ENCODE results near the gene NACAD. TPM values are rescaled to one million over a fixed set of nuclear protein-coding genes. Genes with fewer than 3 reads are reported as not detected.

The NACAD gene
- total RNA-seq, 4 donors from 2014 or later = 1.5 to 13.6 (median 5.0) TPM; not detected in 1

DNA sequence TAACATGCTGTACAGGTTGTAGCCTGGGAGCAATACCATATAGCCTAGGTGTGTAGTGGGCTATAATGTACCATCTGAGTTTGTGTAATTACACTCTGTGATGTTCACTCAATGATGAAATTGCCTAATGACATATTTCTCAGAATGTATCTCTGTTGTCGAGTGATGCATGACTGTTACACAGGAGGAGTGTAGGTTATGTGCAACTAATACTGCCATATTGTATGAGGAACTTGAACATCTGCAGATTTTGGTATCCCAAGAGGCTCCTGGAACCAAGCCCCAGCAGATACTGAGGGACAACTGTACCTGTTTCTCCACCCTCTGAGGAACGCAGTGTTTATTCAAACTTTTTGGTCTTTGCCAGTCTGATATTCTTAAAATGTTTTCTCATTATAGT is 38.6 kb downstream of the NACAD start:
- no peak for TF ChIP-seq POLR2A (IDR thresholded peaks at IDR 0.05)
- TF ChIP-seq, protein P1, sequence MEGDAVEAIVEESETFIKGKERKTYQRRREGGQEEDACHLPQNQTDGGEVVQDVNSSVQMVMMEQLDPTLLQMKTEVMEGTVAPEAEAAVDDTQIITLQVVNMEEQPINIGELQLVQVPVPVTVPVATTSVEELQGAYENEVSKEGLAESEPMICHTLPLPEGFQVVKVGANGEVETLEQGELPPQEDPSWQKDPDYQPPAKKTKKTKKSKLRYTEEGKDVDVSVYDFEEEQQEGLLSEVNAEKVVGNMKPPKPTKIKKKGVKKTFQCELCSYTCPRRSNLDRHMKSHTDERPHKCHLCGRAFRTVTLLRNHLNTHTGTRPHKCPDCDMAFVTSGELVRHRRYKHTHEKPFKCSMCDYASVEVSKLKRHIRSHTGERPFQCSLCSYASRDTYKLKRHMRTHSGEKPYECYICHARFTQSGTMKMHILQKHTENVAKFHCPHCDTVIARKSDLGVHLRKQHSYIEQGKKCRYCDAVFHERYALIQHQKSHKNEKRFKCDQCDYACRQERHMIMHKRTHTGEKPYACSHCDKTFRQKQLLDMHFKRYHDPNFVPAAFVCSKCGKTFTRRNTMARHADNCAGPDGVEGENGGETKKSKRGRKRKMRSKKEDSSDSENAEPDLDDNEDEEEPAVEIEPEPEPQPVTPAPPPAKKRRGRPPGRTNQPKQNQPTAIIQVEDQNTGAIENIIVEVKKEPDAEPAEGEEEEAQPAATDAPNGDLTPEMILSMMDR (IDR thresholded peaks at IDR 0.05) = no peak
- Histone ChIP-seq H3K27me3 (no peaks in the 10 kb centered on the region), H3K4me3 (no peak overlapping the region), H3K36me3 (peaks cover 0 to 24% (median 0%) of the 10 kb centered on the region in 3 donors), H3K9me3 (no peaks in the 10 kb centered on the region), H3K27ac (no peak overlapping the region), H3K4me1 (no peaks in the 10 kb centered on the region)
- DNase-seq = no peak

DNA sequence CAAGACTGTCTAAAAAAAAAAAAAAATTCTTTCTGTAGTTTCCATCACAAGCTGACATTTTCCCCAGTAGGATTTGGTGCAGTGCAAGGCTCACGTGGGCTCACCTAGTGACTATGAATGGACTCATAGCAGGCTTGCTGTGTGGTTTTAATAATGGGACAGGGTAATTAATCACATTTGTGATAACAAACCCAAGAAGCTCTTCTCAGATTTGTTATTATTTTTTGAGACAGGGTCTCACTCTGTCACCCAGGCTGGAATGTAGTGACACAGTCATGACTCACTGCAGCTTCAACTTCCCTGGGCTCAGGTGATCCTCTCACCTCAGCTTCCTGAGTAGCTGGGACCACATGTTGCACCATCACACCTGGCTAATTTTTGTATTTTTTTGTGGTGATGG is 40.0 kb downstream of the NACAD start:
- H3K36me3 ChIP-seq = peaks cover 0 to 29% (median 0%) of the 10 kb centered on the region in 3 donors

DNA sequence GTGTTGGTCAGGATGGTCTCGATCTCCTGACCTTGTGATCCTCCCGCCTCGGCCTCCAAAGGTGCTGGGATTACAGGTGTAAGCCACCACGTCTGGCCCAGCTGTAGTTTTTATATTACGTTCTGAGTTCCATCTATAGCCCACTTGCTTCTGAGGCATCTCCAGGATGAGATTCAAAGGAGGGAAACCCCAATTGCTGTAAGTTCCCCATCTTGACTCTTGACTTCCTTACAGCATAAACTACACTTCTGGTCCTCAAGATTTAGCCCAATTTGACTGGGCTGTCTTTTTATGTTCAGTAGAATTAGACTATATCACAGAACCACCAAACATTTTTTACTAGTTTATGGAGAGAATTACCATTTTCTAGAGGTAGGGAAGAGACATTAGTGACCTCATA is 44.4 kb downstream of the NACAD start:
- Histone ChIP-seq H3K4me3 (no peak overlapping the region), H3K9me3 (no peaks in the 10 kb centered on the region), H3K27ac (no peak overlapping the region), H3K36me3 (peaks cover 0 to 53% (median 0%) of the 10 kb centered on the region in 3 donors), H3K27me3 (no peaks in the 10 kb centered on the region), H3K4me1 (no peaks in the 10 kb centered on the region)
- TF ChIP-seq, protein P1 (IDR thresholded peaks at IDR 0.05) = no peak
- no peak for TF ChIP-seq POLR2A (IDR thresholded peaks at IDR 0.05)
- no peak for DNase-seq

More for the DNA sequence above, 40.0 kb downstream of the NACAD start:
- peak in 1 of 3 donors; percentile 24 for DNase-seq
- Histone ChIP-seq H3K9me3 (no peaks in the 10 kb centered on the region), H3K4me3 (no peak overlapping the region), H3K27me3 (no peaks in the 10 kb centered on the region), H3K4me1 (no peaks in the 10 kb centered on the region), H3K27ac (no peak overlapping the region)
- TF ChIP-seq, protein P1 (IDR thresholded peaks at IDR 0.05) = no peak
- TF ChIP-seq POLR2A (IDR thresholded peaks at IDR 0.05) = no peak

DNA sequence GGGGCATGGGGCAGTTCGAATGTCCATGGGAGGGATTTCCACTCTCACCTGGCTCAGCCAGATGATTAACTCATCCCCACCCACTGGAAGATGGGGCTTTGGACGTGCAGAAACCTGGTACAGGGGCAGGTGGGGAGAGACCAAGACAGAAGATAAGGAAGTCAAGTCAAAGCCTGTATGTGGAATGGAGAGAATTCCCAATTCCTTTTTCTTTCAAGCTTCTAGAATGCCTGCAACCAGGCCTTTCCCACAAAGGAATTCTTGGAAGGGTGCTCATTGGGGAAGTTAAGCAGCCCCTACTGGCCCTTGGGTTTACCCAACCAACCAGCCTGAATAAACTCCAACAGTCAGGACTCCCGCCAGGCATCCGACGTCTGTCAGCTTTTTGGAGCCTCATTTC is 49.7 kb downstream of the NACAD start:
- DNase-seq = no peak
- Histone ChIP-seq H3K4me1 (no peaks in the 10 kb centered on the region), H3K9me3 (no peaks in the 10 kb centered on the region), H3K4me3 (no peak overlapping the region), H3K27me3 (no peaks in the 10 kb centered on the region), H3K36me3 (peaks cover 0 to 38% (median 3%) of the 10 kb centered on the region in 3 donors), H3K27ac (no peak overlapping the region)
- TF ChIP-seq, protein P1 (IDR thresholded peaks at IDR 0.05) = no peak
- TF ChIP-seq POLR2A (IDR thresholded peaks at IDR 0.05) = no peak

DNA sequence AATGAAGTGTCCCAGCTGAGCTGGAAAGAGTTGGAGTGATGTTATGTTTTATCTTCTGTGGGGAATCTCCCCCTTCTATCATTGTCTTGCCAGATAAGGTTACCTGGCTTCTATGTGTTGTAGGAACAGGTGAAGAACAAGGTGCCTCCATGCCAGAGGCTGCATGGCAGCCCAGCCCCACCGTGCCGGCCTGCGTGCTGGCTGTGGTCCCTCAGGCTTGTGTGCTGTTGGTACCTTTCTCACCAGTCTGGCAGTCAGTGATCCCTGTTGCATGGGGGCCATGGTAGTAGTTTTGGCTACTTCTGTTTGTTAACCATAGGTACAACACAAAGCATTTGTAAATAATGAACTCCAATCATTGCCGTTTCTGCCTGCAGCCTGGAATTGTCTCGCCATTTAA is 50.9 kb downstream of the NACAD start:
- Histone ChIP-seq H3K4me3 (no peak overlapping the region), H3K36me3 (peaks cover 0 to 32% (median 3%) of the 10 kb centered on the region in 3 donors), H3K4me1 (peaks cover 0 to 7% (median 3%) of the 10 kb centered on the region in 4 donors), H3K27ac (no peak overlapping the region), H3K9me3 (no peaks in the 10 kb centered on the region), H3K27me3 (no peaks in the 10 kb centered on the region)
- DNase-seq = no peak
- TF ChIP-seq POLR2A (IDR thresholded peaks at IDR 0.05) = no peak
- TF ChIP-seq, protein P1 (IDR thresholded peaks at IDR 0.05) = no peak

DNA sequence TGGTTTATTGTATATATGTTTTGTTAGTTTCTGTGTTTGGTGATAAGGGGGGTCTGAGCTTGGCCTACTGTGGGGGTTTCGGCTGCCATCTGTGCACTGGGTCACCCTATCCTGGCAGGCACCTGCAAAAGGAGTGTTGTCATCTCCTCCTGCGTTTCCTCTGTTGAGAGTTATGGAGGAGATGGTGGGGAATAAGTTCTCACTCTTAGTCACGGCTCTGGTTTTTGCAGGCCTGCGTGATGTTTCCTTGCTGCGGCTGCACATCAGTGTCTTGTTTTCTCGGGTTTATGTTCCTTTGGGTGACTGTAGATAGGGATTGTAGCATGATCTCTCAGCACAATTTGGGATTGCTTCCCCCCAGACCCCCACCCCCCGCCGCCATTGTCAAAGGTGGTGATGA is 52.0 kb downstream of the NACAD start:
- peaks cover 0 to 17% (median 6%) of the 10 kb centered on the region in 4 donors for H3K4me1 ChIP-seq
- no peak for TF ChIP-seq POLR2A (IDR thresholded peaks at IDR 0.05)
- TF ChIP-seq, protein P1 (IDR thresholded peaks at IDR 0.05) = no peak
- H3K4me3 ChIP-seq = peak overlapping the region in 1 of 4 donors; percentile 6
- H3K27ac ChIP-seq = no peak overlapping the region
- no peaks in the 10 kb centered on the region for H3K27me3 ChIP-seq
- DNase-seq = no peak
- no peaks in the 10 kb centered on the region for H3K9me3 ChIP-seq
- H3K36me3 ChIP-seq = peaks cover 0 to 29% (median 3%) of the 10 kb centered on the region in 3 donors

All from Peyer's patch (tissue), 4 donors.